SIG-M5 (cell line): ENCODE results near the gene C2orf42.
"Not testable (repeated sequence)": the region's sequence is repeated elsewhere in the genome, so short reads cannot be mapped to it uniquely, and the experiment has no call there.

Experiments used
- DNase-seq: peaks from one replicate; lab custom pipeline; 2025; lab: John Stamatoyannopoulos, UW

Gene C2orf42

GRCh38 chr2:70102323-70102905 is 88.4 kb downstream of the C2orf42 start:
- DNase-seq = not testable (repeated sequence)

- not testable (repeated sequence) for DNase-seq
Observed at GRCh38 chr2:70101686-70102085, 89.1 kb downstream of the C2orf42 start.

- DNase-seq = no peak
Observed at GRCh38 chr2:70101174-70101573, 89.6 kb downstream of the C2orf42 start.
